ENCODE measurements around the gene TBX18.

GRCh38 chr6:84688141-84688873 is 76.1 kb downstream of the TBX18 start:
- TF ChIP-seq CTCF (conservative IDR thresholded peaks at IDR 0.05; ENCODE audit: low read length) (no peak), EZH2phosphoT487 (IDR thresholded peaks at IDR 0.05; ENCODE audit: borderline replicate concordance, low read depth, low read length) (no peak)
